Measurements from ENCODE around the gene BAG5. TPM values are rescaled to one million over a fixed set of nuclear protein-coding genes. Genes with fewer than 3 reads are reported as not detected.

Gene BAG5
- total RNA-seq, 1 donor, result 30.8 TPM

DNA sequence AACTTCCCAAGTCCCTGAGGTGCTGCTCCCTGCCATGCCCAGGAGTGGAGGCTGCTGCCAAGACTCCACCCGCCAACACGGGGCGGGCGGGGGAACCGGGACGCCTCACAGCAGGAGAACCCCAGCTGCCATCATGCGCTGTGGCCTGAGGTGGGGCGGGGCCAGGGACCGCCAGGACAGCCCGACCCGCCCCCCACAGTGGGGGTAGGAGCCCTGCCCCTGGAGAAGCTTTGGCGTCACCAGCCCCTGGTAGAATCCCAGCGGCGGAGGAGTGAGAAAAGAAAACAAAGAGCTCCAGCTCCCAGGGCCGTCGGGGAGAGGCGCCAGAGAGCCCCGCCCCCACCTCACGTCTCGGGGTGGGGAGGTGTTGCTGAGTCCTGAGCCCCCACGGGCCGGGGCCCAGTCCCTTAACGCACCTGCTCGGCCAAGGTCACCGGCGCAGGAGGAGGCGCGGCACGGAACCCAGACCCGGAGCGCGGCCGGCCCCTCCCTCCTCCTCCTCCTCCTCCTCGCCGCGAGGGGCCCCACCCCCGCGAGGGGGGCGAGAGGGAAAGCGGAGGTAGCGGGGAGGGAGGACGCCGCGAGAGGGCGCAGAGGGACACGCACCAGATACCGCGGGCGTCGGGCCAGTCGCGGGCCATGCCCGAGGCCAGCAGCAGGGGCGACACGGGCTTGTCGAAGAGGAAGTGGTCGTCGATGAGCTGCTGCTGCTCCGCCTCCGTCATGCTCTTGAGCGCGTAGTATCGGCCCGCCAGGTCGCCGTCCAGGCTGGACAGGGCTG, 41.6 kb downstream of the BAG5 start:
- peaks cover 5% of the 10 kb centered on the region for H4K20me1 ChIP-seq (ENCODE audit: insufficient read depth, low read length)
- H3K4me3 ChIP-seq (ENCODE audit: insufficient read depth, low read length), result peak overlapping the region; percentile 64
- H3K79me2 ChIP-seq (ENCODE audit: insufficient read depth, low read length), result no peaks in the 10 kb centered on the region
- H2AFZ ChIP-seq (ENCODE audit: low read length), result no peak overlapping the region
- peaks cover 23% of the 10 kb centered on the region for H3K4me1 ChIP-seq (ENCODE audit: insufficient read depth, low read length)
- no peaks in the 10 kb centered on the region for H3K36me3 ChIP-seq (ENCODE audit: insufficient read depth, low read length)
- no peak overlapping the region for H3K27ac ChIP-seq (ENCODE audit: low read depth, low read length)
- peak; percentile 96 for DNase-seq (ENCODE audit: insufficient read length, low spot score, missing footprints)
- peaks cover 28% of the 10 kb centered on the region for H3K27me3 ChIP-seq (ENCODE audit: insufficient read depth, low read length)
- H3K9me3 ChIP-seq (ENCODE audit: low read depth, low read length), result no peaks in the 10 kb centered on the region
- H3K4me2 ChIP-seq (ENCODE audit: insufficient read depth, low read length), result peak overlapping the region; percentile 61
- TF ChIP-seq, protein P1, sequence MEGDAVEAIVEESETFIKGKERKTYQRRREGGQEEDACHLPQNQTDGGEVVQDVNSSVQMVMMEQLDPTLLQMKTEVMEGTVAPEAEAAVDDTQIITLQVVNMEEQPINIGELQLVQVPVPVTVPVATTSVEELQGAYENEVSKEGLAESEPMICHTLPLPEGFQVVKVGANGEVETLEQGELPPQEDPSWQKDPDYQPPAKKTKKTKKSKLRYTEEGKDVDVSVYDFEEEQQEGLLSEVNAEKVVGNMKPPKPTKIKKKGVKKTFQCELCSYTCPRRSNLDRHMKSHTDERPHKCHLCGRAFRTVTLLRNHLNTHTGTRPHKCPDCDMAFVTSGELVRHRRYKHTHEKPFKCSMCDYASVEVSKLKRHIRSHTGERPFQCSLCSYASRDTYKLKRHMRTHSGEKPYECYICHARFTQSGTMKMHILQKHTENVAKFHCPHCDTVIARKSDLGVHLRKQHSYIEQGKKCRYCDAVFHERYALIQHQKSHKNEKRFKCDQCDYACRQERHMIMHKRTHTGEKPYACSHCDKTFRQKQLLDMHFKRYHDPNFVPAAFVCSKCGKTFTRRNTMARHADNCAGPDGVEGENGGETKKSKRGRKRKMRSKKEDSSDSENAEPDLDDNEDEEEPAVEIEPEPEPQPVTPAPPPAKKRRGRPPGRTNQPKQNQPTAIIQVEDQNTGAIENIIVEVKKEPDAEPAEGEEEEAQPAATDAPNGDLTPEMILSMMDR (IDR thresholded peaks at IDR 0.05; ENCODE audit: extremely low read depth, low read depth, low read length), result peak; percentile 33

DNA sequence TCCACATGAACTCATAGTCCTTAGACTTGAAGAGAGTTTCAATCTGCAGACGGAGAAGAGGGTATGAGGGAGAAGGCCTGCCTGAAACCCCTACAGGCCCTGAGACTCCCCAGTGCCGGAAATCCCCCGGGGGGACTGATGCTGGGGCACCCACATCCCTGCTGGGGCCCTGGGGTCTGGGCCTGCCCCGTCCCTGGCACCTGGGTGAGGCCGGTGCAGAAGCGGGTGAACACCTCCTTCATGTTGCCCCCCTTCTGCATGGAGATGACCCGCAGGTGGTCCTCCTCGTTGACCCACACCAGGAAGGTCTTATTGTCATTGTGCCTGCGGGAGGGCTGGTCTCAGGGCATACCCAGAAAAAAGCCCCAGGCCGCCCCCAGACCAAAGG, 42.2 kb downstream of the BAG5 start:
- peaks cover 28% of the 10 kb centered on the region for H3K27me3 ChIP-seq (ENCODE audit: insufficient read depth, low read length)
- no peak overlapping the region for H3K27ac ChIP-seq (ENCODE audit: low read depth, low read length)
- H3K79me2 ChIP-seq (ENCODE audit: insufficient read depth, low read length), result no peaks in the 10 kb centered on the region
- TF ChIP-seq, protein P1 (IDR thresholded peaks at IDR 0.05; ENCODE audit: extremely low read depth, low read depth, low read length), result no peak
- no peak overlapping the region for H3K4me3 ChIP-seq (ENCODE audit: insufficient read depth, low read length)
- no peaks in the 10 kb centered on the region for H3K9me3 ChIP-seq (ENCODE audit: low read depth, low read length)
- no peaks in the 10 kb centered on the region for H3K36me3 ChIP-seq (ENCODE audit: insufficient read depth, low read length)
- no peak for DNase-seq (ENCODE audit: insufficient read length, low spot score, missing footprints)
- H4K20me1 ChIP-seq (ENCODE audit: insufficient read depth, low read length), result peaks cover 5% of the 10 kb centered on the region
- peak overlapping the region; percentile 61 for H3K4me2 ChIP-seq (ENCODE audit: insufficient read depth, low read length)
- peaks cover 23% of the 10 kb centered on the region for H3K4me1 ChIP-seq (ENCODE audit: insufficient read depth, low read length)
- no peak overlapping the region for H2AFZ ChIP-seq (ENCODE audit: low read length)

DNA sequence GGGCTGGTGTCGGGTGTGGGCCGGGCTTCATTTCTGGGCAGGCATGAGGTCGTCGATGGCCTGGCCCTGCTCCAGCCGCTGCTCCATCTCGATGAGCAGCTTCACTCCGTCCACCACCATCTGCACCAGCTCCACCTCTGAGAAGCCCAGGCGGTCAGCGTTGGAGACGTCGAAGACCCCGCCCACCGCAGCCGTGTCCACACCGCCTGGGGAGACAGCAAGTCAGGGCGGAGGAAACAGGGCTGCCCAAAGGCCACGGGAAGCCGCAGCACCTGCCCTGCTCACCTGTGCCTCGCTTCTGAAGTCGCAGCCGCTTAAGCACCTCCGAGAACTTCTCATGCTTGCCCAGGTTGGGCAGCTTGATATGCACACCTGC, 42.6 kb downstream of the BAG5 start:
- TF ChIP-seq, protein P1 (IDR thresholded peaks at IDR 0.05; ENCODE audit: extremely low read depth, low read depth, low read length), result no peak
- H3K27me3 ChIP-seq (ENCODE audit: insufficient read depth, low read length), result peaks cover 28% of the 10 kb centered on the region
- peaks cover 5% of the 10 kb centered on the region for H4K20me1 ChIP-seq (ENCODE audit: insufficient read depth, low read length)
- peaks cover 23% of the 10 kb centered on the region for H3K4me1 ChIP-seq (ENCODE audit: insufficient read depth, low read length)
- H3K4me3 ChIP-seq (ENCODE audit: insufficient read depth, low read length), result no peak overlapping the region
- no peak overlapping the region for H3K4me2 ChIP-seq (ENCODE audit: insufficient read depth, low read length)
- H2AFZ ChIP-seq (ENCODE audit: low read length), result no peak overlapping the region
- H3K27ac ChIP-seq (ENCODE audit: low read depth, low read length), result no peak overlapping the region
- H3K36me3 ChIP-seq (ENCODE audit: insufficient read depth, low read length), result no peaks in the 10 kb centered on the region
- no peaks in the 10 kb centered on the region for H3K9me3 ChIP-seq (ENCODE audit: low read depth, low read length)
- H3K79me2 ChIP-seq (ENCODE audit: insufficient read depth, low read length), result no peaks in the 10 kb centered on the region
- peak; percentile 92 for DNase-seq (ENCODE audit: insufficient read length, low spot score, missing footprints)

DNA sequence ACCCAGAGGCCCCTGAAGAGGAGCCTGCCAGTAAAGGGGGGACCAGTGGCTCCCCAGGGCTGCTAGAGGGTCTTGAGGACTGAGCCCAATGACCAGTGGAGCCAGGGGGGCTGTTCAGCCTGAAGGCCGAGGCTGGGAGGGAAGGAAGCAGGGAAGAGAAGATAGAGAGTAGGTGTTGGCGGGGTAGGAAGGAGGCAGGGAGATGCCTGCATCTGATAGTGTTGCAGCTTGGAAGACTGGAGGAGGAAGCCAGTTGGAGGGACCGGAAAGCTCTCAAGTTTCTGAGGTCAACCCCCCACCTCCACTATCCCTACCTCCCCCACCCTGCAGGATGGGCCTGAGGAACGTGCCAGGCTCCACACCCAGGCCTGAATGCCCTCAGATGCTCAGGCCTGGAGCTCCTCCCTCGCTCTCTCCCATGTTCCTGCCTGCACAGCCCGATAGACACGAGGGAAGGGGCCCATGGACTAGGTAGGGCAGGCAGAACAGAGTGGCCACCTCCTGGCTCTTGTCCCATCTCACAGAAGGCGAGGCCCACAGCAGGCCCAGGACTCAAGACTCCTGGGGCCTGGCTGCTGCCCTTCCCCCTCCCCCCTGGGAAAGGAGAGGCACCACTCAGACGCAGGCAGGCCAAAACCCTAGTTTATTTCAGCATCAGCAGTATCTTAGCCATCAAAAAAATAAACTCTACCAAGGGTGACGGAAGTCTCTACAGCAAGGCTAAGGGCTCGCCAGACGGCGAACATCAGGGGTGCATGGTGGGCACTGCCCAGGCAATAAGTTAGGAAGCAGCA, 43.2 kb downstream of the BAG5 start:
- Histone ChIP-seq H3K27me3 (ENCODE audit: insufficient read depth, low read length) (peaks cover 25% of the 10 kb centered on the region), H2AFZ (ENCODE audit: low read length) (no peak overlapping the region), H3K4me2 (ENCODE audit: insufficient read depth, low read length) (no peak overlapping the region), H3K4me3 (ENCODE audit: insufficient read depth, low read length) (no peak overlapping the region), H3K27ac (ENCODE audit: low read depth, low read length) (no peak overlapping the region), H3K36me3 (ENCODE audit: insufficient read depth, low read length) (no peaks in the 10 kb centered on the region), H4K20me1 (ENCODE audit: insufficient read depth, low read length) (peaks cover 8% of the 10 kb centered on the region), H3K4me1 (ENCODE audit: insufficient read depth, low read length) (peaks cover 23% of the 10 kb centered on the region), H3K9me3 (ENCODE audit: low read depth, low read length) (no peaks in the 10 kb centered on the region), H3K79me2 (ENCODE audit: insufficient read depth, low read length) (no peaks in the 10 kb centered on the region)
- DNase-seq (ENCODE audit: insufficient read length, low spot score, missing footprints), result peak; percentile 95
- TF ChIP-seq, protein P1 (IDR thresholded peaks at IDR 0.05; ENCODE audit: extremely low read depth, low read depth, low read length), result no peak

Data from osteoblast (primary cell).